HG02981 (cell line): ENCODE results near the gene SMAD5.

Source experiments
- ATAC-seq: cut with Tn5 transposase; IDR thresholded peaks from one replicate; pipeline ENCODE4 v1.9.1; 2021; ENCODE audit warnings: mild to moderate bottlenecking, moderate library complexity; ENCODE audit not compliant: unreplicated experiment

Gene SMAD5

DNA sequence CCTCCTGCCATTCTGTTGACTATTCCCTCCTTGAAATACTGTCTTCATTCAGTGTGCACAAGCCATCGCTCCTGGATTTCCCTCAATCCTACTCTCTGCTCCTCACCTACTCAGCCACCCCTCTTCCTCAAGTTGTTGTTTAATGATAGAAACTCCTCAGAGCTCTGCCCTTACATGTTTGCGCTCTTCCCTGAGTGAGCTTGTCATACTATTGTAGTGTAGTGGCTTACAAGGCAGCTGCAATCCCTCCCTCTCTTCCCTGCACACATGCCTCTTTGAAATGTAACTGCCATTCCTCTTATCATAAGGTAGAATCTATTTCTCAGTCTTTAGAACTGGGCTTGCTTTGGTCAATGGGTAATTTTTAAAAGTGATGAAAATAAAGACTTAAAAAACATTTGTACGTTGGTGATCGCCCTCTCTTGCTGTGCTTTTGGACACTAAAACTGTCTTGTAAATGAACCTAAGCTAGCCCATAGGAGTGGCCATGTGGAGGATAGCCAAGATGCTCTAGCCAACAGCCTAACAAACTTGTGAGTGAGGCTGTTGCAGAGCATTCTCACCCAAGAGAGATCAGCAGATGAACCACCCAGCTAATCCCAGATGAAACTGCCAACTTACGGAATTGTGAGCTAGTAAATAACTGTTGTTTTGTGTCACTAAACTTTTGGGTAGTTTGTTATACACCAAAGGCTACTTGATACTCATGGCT lies 18.1 kb upstream of the SMAD5 start:
- ATAC-seq = no peak

DNA sequence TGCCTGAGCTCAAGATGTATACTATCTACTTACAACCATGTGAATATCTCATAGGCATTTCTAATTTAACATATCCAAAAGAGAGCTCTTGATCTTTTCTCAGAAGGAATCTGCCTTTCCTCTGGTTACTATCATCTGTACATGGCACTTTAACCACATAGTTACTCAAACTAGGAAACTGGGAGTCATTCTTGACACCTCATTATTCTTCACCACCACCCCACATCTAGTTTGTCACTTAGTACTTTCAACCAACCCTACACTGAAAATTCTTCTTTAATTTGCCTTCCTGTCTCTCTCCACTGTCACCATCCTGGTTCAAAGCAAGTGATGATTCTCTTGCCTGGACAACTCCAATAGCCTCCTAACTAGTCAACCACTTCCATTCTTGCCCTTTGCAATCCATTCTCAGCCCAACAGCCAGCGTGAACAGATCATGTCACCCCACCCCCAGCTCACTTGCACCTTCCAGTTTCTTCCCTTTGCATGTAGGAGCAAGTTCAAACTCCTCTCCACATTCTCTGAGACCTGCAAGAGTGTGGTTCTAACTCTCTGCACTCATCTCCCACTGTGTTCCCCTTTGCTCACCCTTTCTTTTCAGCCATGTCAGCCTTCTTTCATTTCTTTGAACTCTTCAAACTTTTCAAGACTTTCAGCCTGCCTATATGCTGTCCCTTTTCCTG lies 17.3 kb upstream of the SMAD5 start:
- no peak for ATAC-seq

DNA sequence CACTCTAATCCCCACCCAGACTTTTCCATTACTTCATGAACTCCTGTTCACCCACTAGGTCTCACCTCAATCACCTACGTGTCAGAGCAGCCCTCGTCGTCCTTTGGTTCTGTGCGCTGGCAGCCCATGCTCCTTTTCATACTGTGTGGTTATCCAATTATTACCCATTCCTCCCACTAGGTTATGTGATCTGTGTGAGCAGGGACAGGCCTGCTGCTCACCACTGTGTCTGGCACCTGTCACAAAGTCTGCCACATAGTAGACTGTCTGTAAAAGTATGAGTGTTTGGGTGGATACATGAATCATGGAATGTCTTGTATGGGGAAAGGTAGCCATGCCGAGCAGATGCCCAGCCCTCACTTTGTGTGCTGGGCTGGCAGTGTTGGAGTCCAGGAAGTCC lies 12.1 kb upstream of the SMAD5 start:
- ATAC-seq = no peak

DNA sequence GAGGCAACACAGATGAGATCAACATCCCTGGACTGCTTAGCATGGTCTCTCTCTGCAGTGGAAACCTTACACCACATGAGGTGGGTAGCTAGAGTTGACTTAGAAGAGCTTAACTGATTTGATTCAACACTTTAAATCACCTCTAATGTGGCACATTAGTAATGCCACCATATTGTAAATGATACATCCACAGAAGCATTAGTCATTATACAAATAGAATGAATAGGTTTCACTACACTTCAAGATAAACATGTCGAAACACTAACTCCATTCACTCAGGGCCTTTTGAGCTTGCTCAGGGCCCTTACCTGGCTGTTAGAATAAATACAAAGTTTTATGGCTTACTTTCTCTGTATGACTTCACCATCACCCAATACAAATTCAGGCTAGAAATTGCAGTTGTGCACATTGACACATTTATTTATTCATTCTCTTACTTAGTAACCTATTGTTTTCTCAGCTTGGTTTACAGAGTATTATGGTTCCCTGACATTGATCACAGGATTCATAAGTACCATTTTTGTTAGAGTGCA lies 9.3 kb upstream of the SMAD5 start:
- ATAC-seq = no peak

DNA sequence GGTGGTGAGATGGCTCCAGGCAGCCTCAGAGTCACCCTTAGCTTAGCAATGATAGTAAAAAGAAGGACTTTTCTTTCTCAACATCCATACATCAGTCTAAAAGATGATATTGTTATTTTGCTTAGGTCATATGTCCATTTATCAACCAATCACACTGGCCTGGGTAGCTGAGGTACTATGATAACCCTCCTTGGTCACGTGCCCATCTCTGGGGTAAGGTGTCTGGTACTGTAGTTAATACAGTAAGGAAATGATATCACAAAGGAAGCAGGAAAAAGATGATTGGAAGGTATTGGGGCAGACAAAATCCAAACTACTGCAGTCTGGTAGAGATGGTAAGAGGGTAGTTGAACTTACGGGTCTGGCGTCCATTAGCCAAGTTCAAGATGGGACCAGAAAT lies 5.1 kb upstream of the SMAD5 start:
- ATAC-seq = no peak

DNA sequence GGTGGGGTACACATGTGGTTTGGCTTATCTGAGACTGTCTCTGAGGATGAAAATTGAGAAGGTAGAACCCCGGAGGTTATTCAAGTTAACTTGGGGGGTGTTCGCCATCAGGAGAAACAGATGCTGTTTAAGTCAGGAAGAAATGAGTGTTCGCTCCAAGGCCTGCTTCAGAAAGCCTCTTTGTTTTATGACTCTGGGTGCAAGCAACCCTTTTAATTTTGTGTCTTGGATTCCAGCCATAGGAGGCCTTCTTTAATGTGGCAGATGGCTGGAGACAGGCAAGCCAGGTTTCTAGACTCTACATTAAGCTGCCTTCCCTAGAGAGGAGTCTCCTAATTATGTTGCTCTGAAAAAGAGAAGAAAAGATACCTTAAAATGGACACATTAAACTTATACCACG lies 4.2 kb upstream of the SMAD5 start:
- ATAC-seq = no peak

DNA sequence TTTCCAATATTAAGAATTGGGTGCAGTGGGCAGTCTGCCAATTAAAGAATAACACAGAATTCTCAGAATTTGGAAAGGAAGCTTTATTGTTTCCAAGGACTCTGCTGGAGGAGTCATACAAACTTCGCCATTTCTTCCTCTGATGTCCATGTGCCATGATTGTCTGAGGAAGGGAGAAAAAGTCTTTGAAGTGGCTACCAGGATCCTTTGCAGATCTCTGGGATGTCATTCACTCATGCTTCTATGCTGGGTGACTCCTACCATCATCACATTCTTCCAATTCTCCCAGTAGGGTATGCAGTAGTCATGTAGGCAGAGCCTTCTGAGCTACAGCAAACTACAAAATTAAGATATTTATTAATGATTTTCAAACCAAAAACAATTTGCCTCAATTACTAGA lies 3.2 kb upstream of the SMAD5 start:
- ATAC-seq = no peak

DNA sequence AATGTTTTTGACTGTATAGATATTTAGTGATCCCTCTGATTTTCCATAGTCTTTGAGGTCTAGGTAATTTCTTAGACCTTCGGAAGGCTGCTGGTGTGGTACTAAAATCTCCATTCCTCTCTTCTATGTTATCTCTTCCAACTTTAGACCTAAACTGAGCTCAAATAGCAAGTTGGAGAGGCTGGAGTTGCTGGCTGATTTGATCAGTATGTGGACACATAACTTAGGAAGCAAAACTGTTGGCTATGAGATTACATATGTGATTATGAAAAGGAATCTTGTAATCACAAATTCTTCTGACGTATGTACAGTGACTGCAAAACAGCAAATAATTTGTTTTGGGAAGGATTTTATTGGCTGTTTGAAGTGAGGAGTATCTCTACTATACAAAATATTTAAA lies 2.1 kb upstream of the SMAD5 start:
- no peak for ATAC-seq

DNA sequence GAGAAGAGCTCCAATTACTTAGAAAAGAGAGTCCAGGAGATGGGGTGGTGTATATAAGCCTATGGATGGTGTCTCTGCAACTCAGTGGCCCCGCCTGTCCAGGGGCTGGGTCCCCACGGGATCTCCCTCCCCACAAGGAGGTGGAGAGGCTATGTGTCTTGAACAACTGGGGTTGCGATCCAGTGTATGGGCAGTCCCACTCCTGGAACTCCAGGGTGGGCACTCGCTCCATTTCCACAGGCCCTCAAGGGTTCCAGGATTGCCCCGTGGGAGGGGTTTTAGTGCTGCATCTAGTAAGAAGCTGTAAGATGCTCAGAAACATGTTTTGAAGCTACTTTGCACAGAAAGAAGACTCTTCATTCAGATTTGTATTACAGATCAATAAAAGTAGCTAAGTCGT lies 558 bp upstream of the SMAD5 start:
- ATAC-seq = peak; percentile 6

DNA sequence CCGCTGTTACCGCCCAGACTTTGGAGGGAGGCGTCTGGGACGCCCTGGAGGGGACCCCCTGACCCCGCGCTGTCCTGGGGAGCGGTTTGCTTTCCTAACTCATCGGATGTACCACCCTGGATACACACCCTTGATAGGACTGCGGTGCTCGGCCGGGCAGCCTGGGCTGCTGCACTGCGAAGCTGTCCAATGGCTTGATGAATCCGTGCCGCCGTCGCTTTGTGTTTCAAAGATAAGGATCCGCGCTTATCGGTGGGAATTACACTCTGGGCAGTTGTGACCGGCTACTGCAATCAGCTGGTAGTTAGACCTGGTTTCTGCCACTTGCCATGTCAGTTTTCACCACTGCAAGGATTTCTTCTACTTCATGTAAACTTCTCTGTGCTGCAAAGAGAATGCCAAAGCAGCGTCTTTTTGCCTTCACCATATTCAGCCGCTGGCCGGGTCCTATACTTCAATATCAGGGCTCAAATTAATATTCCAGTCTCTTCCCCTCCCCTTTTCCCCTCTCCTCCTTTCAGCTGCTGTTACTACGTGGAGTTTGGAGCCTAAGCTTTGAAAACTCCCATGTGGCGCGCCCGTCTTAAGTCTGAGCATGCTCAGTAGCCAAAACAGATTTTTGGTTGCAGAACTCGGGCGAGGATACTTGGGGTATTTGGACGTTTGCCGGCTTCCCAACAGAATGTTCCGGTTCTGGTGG lies 727 bp downstream of the SMAD5 start:
- ATAC-seq = peak; percentile 29

DNA sequence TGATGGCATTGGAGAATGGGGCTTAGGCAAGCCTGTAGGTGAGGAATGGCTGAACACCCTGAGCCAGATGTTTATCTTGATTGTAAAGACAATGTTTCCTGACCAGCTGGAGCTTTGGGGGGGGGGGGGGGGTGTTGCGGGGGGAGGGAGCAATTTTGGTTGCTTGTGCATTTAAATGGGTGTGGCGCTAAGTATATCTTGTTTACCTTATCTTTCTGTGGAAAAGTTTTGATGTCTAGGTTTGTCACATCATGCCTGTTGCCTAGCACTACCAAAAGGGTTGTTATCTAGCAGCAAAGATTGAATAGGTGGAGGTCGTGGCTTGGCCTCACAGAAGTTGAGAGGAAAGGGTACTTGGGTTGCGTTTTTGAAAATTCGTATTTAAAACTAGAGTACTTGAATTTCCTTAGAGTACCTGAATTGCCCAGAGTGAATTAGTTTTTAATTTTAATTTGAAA lies 1.3 kb downstream of the SMAD5 start:
- no peak for ATAC-seq

DNA sequence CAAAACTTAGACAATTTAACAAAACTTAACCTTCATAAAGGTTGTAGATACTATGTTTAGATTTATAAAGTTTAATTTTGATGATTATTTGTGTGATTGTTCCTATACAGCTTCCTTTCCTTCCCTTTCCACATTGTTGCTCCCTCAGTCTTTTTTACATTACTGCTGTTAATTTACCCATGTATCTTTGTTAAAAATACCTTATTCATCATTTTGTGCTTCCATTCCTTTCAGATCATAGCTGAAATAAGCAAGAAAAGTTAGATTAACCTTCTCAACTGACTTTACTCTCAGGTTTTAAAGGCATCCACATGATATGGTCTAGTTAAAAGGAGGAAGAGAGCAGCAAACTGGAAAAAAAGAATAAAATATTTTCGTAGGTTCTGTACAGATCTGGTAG lies 2.0 kb downstream of the SMAD5 start:
- no peak for ATAC-seq

DNA sequence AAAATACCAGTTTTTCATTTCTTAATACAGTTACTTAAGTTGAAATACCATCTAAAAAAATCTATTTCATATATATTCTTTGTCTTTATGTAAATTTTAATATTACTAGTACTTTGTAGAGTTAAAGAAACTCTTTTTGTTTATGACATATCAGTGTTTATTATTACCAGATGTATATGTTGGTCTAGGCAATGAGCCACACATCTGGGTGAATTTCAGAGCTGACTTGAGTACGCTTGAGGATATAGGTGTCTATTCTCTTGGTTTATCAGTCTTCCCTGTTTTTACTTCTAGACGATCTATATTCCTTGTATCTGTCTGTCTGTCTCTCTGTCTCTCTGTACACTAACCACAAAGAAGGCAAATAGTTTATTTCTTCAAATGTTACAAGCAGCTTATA lies 2.9 kb downstream of the SMAD5 start:
- no peak for ATAC-seq

DNA sequence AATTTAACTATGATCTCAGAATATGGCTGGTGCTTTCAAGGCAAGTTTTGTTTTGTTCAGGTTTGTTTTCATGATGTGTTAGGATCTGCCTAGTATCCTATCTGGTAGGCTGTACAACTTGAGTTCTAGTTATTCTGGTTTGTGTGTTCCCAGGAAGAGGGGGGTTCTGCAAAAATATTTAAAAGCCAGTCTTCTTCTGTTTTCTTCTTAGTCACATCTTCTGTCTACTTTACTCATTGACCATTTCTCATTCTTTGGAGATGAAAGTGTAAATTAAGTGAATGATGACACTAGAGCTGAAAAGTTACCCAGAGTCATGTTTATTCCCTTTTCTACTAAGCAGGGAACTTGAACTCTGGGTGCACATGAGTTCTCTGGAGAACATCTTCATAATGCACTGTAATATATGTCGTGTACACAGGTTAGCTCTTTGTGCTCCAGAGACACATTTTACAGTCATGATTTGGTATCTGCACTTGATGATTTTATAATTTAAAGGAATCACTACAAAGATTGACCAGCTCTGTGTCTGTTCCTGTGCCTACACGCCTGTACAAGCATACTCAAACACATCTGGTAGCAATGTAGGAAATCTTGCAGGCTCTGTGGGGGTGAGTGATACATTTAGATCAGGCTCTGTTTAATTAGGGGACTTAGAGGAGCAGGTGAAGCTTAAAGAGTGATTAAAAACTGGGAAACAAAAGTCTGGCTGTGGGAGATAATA lies 5.0 kb downstream of the SMAD5 start:
- no peak for ATAC-seq

DNA sequence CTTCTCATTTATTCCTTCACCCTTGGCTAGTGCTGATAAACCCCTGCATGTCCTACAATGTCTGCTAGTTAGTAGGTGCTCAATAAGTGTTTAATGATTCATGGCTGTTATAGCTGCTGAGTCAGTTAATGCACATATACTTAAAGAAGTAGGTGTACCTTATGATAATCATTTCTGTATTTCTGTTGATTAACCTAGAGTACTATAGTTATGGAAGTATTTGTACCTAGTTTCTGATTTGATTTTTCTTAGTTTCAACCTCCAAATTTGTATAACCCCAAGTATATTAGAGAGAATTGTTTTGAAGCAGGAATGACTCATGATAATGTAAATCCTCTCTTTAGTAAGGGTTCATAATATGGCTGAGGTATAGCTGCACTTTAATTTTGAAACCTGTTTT lies 8.9 kb downstream of the SMAD5 start:
- ATAC-seq = peak; percentile 91

DNA sequence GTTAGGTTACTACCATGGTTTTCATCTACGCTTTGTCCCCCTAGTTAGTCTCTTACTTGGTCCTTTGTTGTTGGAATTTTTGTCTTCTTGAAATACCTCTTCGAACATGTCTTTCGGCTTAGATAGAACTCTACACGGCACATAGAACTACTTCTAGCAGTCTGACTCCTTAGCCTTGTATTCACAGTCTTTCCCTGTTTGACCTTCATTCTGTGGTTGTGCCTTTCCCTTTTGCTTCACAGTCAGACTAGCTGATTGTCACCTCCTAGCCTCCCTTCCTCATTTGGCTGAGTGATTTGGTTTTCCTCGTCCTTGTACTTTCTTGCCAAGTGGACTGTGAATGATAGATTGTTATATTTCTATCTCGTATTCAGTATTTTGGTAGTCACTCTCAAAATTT lies 10.7 kb downstream of the SMAD5 start:
- ATAC-seq = no peak

DNA sequence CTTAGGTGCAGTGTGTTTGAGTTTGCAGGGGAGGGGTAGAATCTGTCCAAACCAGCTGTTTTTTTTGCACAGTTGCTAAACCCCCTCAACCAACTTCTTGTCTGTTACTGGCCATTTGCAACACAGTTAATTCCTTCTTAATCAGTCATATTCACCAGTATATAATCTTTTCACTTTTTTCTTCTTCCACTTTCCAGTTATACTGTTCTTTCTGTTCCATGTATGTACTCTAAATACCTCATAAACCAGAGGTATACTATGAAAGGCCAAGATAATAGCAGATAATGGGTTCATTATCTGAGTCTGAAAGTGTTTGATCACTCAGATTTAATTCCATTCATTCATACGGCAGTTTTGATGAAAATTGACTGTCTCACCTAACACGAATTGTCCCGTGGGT lies 11.1 kb downstream of the SMAD5 start:
- no peak for ATAC-seq

DNA sequence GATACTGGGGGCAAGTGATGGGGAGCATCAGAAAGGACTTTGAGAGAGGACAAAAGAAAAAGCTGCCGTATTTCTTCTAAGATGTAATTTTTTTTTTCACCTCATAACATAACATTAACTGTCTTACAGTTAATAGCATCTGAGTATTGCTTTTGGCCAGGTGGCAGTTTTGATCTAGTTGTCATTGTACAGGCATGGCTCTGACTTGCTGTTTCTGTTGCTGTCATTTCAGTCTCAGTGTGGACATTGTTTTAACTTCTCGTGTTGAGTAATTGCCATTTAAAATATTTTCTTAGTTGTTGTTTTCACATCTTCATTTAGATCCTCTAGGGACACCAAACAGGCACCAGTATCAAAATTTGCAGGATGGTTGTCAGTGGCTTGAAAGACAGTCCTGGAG lies 12.4 kb downstream of the SMAD5 start:
- peak; percentile 48 for ATAC-seq

DNA sequence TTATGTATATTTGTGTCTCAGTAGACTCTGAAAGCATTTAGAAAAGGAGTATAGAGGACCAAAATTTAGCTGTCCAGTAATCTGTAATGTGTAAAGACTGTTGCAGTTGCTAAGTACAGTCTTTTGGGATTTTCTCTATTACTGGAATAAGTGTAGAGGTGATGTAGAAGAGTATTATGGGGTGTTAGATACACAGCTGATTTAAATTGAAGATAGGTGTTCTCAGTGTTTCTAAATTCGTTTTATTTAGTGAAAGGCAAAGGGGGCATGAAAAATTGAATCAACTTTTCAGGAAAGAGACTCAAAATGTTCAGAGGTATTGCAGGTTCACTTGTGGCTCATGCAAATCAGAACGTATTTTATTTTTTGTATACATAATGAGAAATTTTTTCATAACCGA lies 13.6 kb downstream of the SMAD5 start:
- ATAC-seq = no peak

DNA sequence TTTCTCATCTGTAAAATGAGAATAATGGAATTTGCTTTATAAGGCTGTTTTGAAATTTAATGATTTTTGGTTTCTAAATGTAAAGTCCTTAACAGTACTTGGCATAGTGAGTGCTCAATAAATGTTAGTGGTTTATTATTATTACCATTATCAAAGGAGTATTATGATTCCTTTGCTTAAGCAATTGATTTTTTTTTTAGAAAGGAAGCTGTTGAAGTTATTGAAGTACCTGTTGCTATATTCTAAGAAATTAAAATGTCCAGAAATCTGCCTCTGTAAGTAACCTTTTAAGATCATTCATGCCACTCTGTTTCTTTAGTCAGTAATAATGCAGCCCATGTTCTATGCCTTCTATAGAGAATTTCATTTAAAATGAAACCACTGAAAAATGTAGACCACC lies 15.0 kb downstream of the SMAD5 start:
- ATAC-seq = no peak

DNA sequence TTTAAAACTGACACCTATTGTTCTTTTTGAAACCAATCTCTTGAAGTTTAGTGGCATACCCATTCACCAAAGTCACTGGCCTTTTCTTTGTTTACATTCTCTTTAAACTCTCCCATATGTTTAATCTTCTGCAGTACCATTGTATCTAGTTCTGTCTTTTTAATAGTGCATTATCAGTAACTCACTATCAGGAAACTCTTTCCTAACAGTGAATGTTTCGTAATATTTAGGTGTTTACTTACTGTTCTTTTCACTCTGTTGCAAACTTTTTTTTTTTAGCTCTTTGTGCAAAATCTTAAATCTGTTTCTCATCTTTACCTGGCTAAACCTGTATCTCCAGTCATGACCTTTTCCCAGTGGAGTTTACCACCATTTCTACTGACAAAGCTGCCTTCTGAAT lies 17.2 kb downstream of the SMAD5 start:
- no peak for ATAC-seq
